PFSK-1 (cell line): ENCODE data around the gene LILRA1.

Source experiments
- FOXP2 ChIP-seq: optimal IDR thresholded peaks from 2 replicates; pipeline ENCODE3; 2011; ENCODE audit warnings: borderline replicate concordance, control low read depth, inconsistent platforms; ENCODE audit not compliant: insufficient read depth; ENCODE audit errors: extremely low read length, extremely low read depth
- POLR2AphosphoS5 ChIP-seq: IDR thresholded peaks from 2 replicates; pipeline ENCODE4 v1.6.1; 2012; ENCODE audit warnings: low read depth, mild to moderate bottlenecking, control low read depth, low read length, moderate library complexity

DNA sequence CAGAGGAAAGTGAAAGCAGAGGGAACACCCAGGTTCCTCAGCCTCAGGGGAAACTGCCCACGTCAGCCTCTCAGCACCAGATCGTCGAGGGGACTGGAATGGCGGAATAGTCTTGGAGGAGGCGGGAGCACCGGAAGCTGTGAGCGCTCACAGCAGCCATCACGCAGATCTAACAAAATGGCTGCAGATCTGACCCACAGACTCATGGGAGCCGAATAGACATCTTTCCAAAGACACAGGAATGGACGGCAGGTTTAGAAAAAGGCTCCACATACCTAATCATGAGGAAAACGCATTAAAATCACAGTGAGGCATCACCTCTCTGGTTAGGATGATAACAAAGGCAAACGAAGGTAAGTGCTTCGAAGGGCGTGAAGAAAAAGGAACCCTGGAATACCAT, 31.6 kb upstream of the LILRA1 start:
- no peak for TF ChIP-seq FOXP2
- no peak for TF ChIP-seq POLR2AphosphoS5
